Parathyroid adenoma (tissue), 2 donors: ENCODE data around the gene CNTNAP2.

ENCODE experiments used
- H2AFZ ChIP-seq: fragments of 300-600 bp; sonication (generic); one replicate; pipeline ENCODE4 v1.7.0; 2017; ENCODE audit warnings: antibody characterized with exemption, mild to moderate bottlenecking
- H3K27ac ChIP-seq: fragments of 300-600 bp; sonication (generic); one replicate; pipeline ENCODE4 v1.7.0; 2017
- H3K27me3 ChIP-seq: fragments of 300-600 bp; sonication (generic); one replicate; pipeline ENCODE4 v1.7.0; 2017; ENCODE audit warnings: low read length; ENCODE audit not compliant: control insufficient read depth, insufficient read depth
- H3K36me3 ChIP-seq: fragments of 300-600 bp; sonication (generic); one replicate; pipeline ENCODE4 v1.7.0; 2017; ENCODE audit warnings: low read length; ENCODE audit not compliant: control insufficient read depth, insufficient read depth
- H3K4me1 ChIP-seq: fragments of 300-600 bp; sonication (generic); one replicate; pipeline ENCODE4 v1.7.0; 2017; ENCODE audit warnings: control low read depth
- H3K4me2 ChIP-seq: fragments of 300-600 bp; sonication (generic); one replicate; pipeline ENCODE4 v1.7.0; 2017; ENCODE audit warnings: low read length
- H3K4me3 ChIP-seq: fragments of 300-600 bp; sonication (generic); one replicate; pipeline ENCODE4 v1.7.0; 2017; ENCODE audit warnings: low read depth, low read length
- H3K79me2 ChIP-seq: fragments of 300-600 bp; sonication (generic); one replicate; pipeline ENCODE4 v1.7.0; 2017; ENCODE audit warnings: control low read depth
- H3K9ac ChIP-seq: fragments of 300-600 bp; sonication (generic); one replicate; pipeline ENCODE4 v1.7.0; 2017; ENCODE audit warnings: mild to moderate bottlenecking
- H3K9me3 ChIP-seq: fragments of 300-600 bp; sonication (generic); one replicate; pipeline ENCODE4 v1.7.0; 2017; ENCODE audit warnings: low read length; ENCODE audit not compliant: control insufficient read depth
- CTCF ChIP-seq: fragments of 300-600 bp; sonication (generic); IDR thresholded peaks from one replicate; pipeline ENCODE4 v1.7.0; 2017; ENCODE audit warnings: antibody characterized with exemption, mild to moderate bottlenecking
- donor health status: primary hyperparathyroidism.

CNTNAP2 gene

GRCh38 chr7:146405737-146406136, 289.1 kb downstream of the CNTNAP2 start:
- Histone ChIP-seq H3K27ac (no peak overlapping the region), H3K4me3 (no peak overlapping the region), H3K36me3 (no peaks in the 10 kb centered on the region), H3K9ac (no peak overlapping the region), H2AFZ (no peak overlapping the region), H3K27me3 (no peaks in the 10 kb centered on the region), H3K4me2 (no peak overlapping the region), H3K79me2 (no peaks in the 10 kb centered on the region), H3K9me3 (no peaks in the 10 kb centered on the region), H3K4me1 (no peaks in the 10 kb centered on the region)
- TF ChIP-seq CTCF: no peak

- H3K9ac ChIP-seq: no peak overlapping the region
- no peaks in the 10 kb centered on the region for H3K79me2 ChIP-seq
- no peaks in the 10 kb centered on the region for H3K9me3 ChIP-seq
- no peak overlapping the region for H2AFZ ChIP-seq
- H3K27ac ChIP-seq: no peak overlapping the region
- no peak for TF ChIP-seq CTCF
- H3K27me3 ChIP-seq: no peaks in the 10 kb centered on the region
- H3K36me3 ChIP-seq: no peaks in the 10 kb centered on the region
- H3K4me3 ChIP-seq: no peak overlapping the region
- H3K4me2 ChIP-seq: no peak overlapping the region
- H3K4me1 ChIP-seq: no peaks in the 10 kb centered on the region
Observed at GRCh38 chr7:146411975-146412374, 295.4 kb downstream of the CNTNAP2 start.

GRCh38 chr7:146412781-146413180, 296.2 kb downstream of the CNTNAP2 start:
- no peak for TF ChIP-seq CTCF
- Histone ChIP-seq H3K4me3 (no peak overlapping the region), H3K36me3 (no peaks in the 10 kb centered on the region), H3K4me2 (no peak overlapping the region), H3K27ac (no peak overlapping the region), H2AFZ (no peak overlapping the region), H3K4me1 (no peaks in the 10 kb centered on the region), H3K9ac (no peak overlapping the region), H3K9me3 (no peaks in the 10 kb centered on the region), H3K27me3 (no peaks in the 10 kb centered on the region), H3K79me2 (no peaks in the 10 kb centered on the region)

GRCh38 chr7:146414373-146414772, 297.8 kb downstream of the CNTNAP2 start:
- no peaks in the 10 kb centered on the region for H3K9me3 ChIP-seq
- no peaks in the 10 kb centered on the region for H3K79me2 ChIP-seq
- no peak overlapping the region for H2AFZ ChIP-seq
- no peak overlapping the region for H3K27ac ChIP-seq
- H3K27me3 ChIP-seq: no peaks in the 10 kb centered on the region
- no peak overlapping the region for H3K4me2 ChIP-seq
- H3K9ac ChIP-seq: no peak overlapping the region
- TF ChIP-seq CTCF: no peak
- no peaks in the 10 kb centered on the region for H3K4me1 ChIP-seq
- H3K4me3 ChIP-seq: no peak overlapping the region
- H3K36me3 ChIP-seq: no peaks in the 10 kb centered on the region

GRCh38 chr7:146414937-146415336, 298.3 kb downstream of the CNTNAP2 start:
- Histone ChIP-seq H3K9me3 (no peaks in the 10 kb centered on the region), H3K4me1 (no peaks in the 10 kb centered on the region), H3K27ac (no peak overlapping the region)

More at GRCh38 chr7:146414937-146415336, 298.3 kb downstream of the CNTNAP2 start:
- Histone ChIP-seq H3K9ac (no peak overlapping the region), H3K4me3 (no peak overlapping the region), H3K27me3 (no peaks in the 10 kb centered on the region), H3K36me3 (no peaks in the 10 kb centered on the region), H3K79me2 (no peaks in the 10 kb centered on the region), H3K4me2 (no peak overlapping the region), H2AFZ (no peak overlapping the region)
- no peak for TF ChIP-seq CTCF
